Measurements from ENCODE around the gene APOE.
"Not testable (repeated sequence)": the region's sequence is repeated elsewhere in the genome, so short reads cannot be mapped to it uniquely, and the experiment has no call there.

Gene APOE

GRCh38 chr19:44886141-44886540, 19.5 kb upstream of the APOE start:
- no peak for DNase-seq

- DNase-seq, result no peak
These were observed 17.9 kb upstream of the APOE start for GRCh38 chr19:44887648-44888047.

- not testable (repeated sequence) for DNase-seq
These were observed 17.3 kb upstream of the APOE start for GRCh38 chr19:44888335-44888734.

GRCh38 chr19:44889830-44890365, 15.7 kb upstream of the APOE start:
- no peak for DNase-seq

GRCh38 chr19:44890366-44891015, 15.1 kb upstream of the APOE start:
- DNase-seq, result peak; percentile 99

- DNase-seq, result no peak
These were observed 14.3 kb upstream of the APOE start, which contains the start of gene TOMM40 for GRCh38 chr19:44891016-44891882. Gene TOMM40 (plus strand): TSS chr19:44891254. CDS start chr19:44891416, 162 bp downstream.

GRCh38 chr19:44892932-44893331, 12.7 kb upstream of the APOE start:
- DNase-seq, result no peak

- no peak for DNase-seq
These were observed 12.1 kb upstream of the APOE start for GRCh38 chr19:44893332-44894051.

- DNase-seq, result no peak
These were observed 11.6 kb upstream of the APOE start for GRCh38 chr19:44894052-44894400.

GRCh38 chr19:44894946-44895345, 10.7 kb upstream of the APOE start:
- DNase-seq, result no peak

GRCh38 chr19:44897835-44898234, 7.8 kb upstream of the APOE start:
- DNase-seq, result no peak

- no peak for DNase-seq
These were observed 5.0 kb upstream of the APOE start for GRCh38 chr19:44900328-44901244.

GRCh38 chr19:44903216-44903601, 2.4 kb upstream of the APOE start:
- DNase-seq, result no peak

GRCh38 chr19:44903602-44904425, 1.8 kb upstream of the APOE start:
- peak; percentile 15 for DNase-seq

- DNase-seq, result no peak
These were observed 1.1 kb upstream of the APOE start for GRCh38 chr19:44904426-44904994.

- DNase-seq, result no peak
These were observed 2.0 kb downstream of the APOE start for GRCh38 chr19:44907613-44908012.

- no peak for DNase-seq
These were observed 2.7 kb downstream of the APOE start for GRCh38 chr19:44908074-44908835.

- no peak for DNase-seq
These were observed 3.3 kb downstream of the APOE start for GRCh38 chr19:44908836-44909261.

GRCh38 chr19:44909775-44910174, 4.2 kb downstream of the APOE start:
- no peak for DNase-seq

GRCh38 chr19:44911896-44912295, 6.3 kb downstream of the APOE start:
- not testable (repeated sequence) for DNase-seq
